Loucy (cell line): ENCODE measurements around the gene DNM2.

Experiments used
- H2AFZ ChIP-seq: fragments of 200-600 bp; sonication (generic); 2 replicates; pipeline ENCODE4 v1.6.0; 2016; ENCODE audit warnings: antibody characterized with exemption, mild to moderate bottlenecking, low read length, moderate library complexity
- H3F3A ChIP-seq: fragments of 200-600 bp; 2 replicates; pipeline ENCODE4 v1.6.0; 2016; ENCODE audit warnings: antibody characterized with exemption, low read depth, mild to moderate bottlenecking
- H3K27me3 ChIP-seq: fragments of 200-600 bp; sonication (generic); 2 replicates; pipeline ENCODE4 v1.6.1; 2014; ENCODE audit warnings: low read length, mild to moderate bottlenecking; ENCODE audit not compliant: insufficient read depth, poor library complexity, severe bottlenecking
- H3K36me3 ChIP-seq: fragments of 200-600 bp; sonication (generic); 2 replicates; pipeline ENCODE4 v1.6.1; 2016; ENCODE audit warnings: low read length; ENCODE audit not compliant: insufficient read depth
- H3K4me1 ChIP-seq: fragments of 200-600 bp; sonication (generic); 2 replicates; pipeline ENCODE4 v1.5.1; 2014; ENCODE audit warnings: low read length, mild to moderate bottlenecking; ENCODE audit not compliant: insufficient read depth, poor library complexity, severe bottlenecking
- H3K4me2 ChIP-seq: fragments of 200-600 bp; sonication (generic); 2 replicates; pipeline ENCODE4 v1.6.0; 2014; ENCODE audit warnings: antibody characterized with exemption, low read length, low read depth, mild to moderate bottlenecking; ENCODE audit not compliant: poor library complexity, severe bottlenecking
- H3K4me3 ChIP-seq: fragments of 200-600 bp; sonication (generic); 2 replicates; pipeline ENCODE4 v1.5.1; 2014; ENCODE audit warnings: low read length, mild to moderate bottlenecking, mixed read lengths; ENCODE audit not compliant: poor library complexity, severe bottlenecking
- H3K79me2 ChIP-seq: fragments of 200-600 bp; sonication (generic); 2 replicates; pipeline ENCODE4 v1.6.1; 2014; ENCODE audit warnings: low read length; ENCODE audit not compliant: insufficient read depth
- H3K9ac ChIP-seq: fragments of 200-600 bp; sonication (generic); 2 replicates; pipeline ENCODE4 v1.6.0; 2014; ENCODE audit warnings: mild to moderate bottlenecking, low read depth, low read length, moderate library complexity; ENCODE audit not compliant: poor library complexity, severe bottlenecking
- H3K9me2 ChIP-seq: fragments of 200-600 bp; sonication (generic); replicated peaks from 2 replicates; pipeline ENCODE4 v1.6.1; 2016; ENCODE audit warnings: low read depth, low read length, mixed read lengths
- H3K9me3 ChIP-seq: fragments of 200-600 bp; sonication (generic); 2 replicates; pipeline ENCODE4 v1.6.1; 2014; ENCODE audit warnings: mild to moderate bottlenecking, antibody characterized with exemption, low read length, low read depth; ENCODE audit not compliant: insufficient read depth
- H4K20me1 ChIP-seq: fragments of 200-600 bp; sonication (generic); 2 replicates; pipeline ENCODE4 v1.6.0; 2014; ENCODE audit warnings: antibody characterized with exemption, low read length, mild to moderate bottlenecking; ENCODE audit not compliant: insufficient read depth, poor library complexity, severe bottlenecking
- CTCF ChIP-seq: fragments of 200-600 bp; sonication (generic); conservative IDR thresholded peaks from 2 replicates; pipeline ENCODE4 v1.5.1; 2014; ENCODE audit warnings: mild to moderate bottlenecking, antibody characterized with exemption, low read length
- EZH2phosphoT487 ChIP-seq: fragments of 200-600 bp; IDR thresholded peaks from 2 replicates; pipeline ENCODE4 v1.6.1; 2018; ENCODE audit warnings: antibody characterized with exemption, mild to moderate bottlenecking, moderate library complexity, borderline replicate concordance

Gene DNM2

GRCh38 chr19:10823690-10824089 is 105.8 kb downstream of the DNM2 start:
- H2AFZ ChIP-seq, result no peak overlapping the region
- H3K9me3 ChIP-seq, result no peaks in the 10 kb centered on the region
- no peaks in the 10 kb centered on the region for H3K4me1 ChIP-seq
- H3K4me3 ChIP-seq, result no peak overlapping the region
- no peak overlapping the region for H3K9ac ChIP-seq
- no peak overlapping the region for H3K4me2 ChIP-seq
- no peaks in the 10 kb centered on the region for H3K27me3 ChIP-seq
- H3F3A ChIP-seq, result no peaks in the 10 kb centered on the region
- no peak for TF ChIP-seq CTCF
- TF ChIP-seq EZH2phosphoT487, result no peak
- H3K9me2 ChIP-seq, result no peaks in the 10 kb centered on the region
- H3K79me2 ChIP-seq, result no peaks in the 10 kb centered on the region
- no peaks in the 10 kb centered on the region for H4K20me1 ChIP-seq
- peaks cover 60% of the 10 kb centered on the region; the same call in 1 of the 2 replicates for H3K36me3 ChIP-seq

DNA sequence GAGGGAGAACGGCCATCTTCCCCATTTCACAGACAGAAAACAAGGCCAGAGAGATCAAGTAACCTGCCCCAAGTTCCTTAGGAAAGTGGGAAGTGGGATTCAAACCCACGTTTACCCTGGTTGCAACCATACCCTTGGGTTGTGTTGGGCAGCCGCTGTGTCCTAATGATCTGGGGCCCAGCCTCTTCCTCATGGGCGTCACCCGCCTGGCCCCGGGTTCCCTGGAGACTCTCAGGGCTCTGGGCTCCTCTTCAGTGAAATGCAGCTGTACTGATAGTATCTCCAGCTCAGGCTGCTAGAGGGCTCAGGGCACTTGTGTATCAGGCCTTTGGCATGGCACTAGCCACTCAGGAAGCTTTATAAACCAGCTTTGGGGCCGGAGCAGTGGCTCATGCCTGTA is 108.4 kb downstream of the DNM2 start:
- Histone ChIP-seq H2AFZ (no peak overlapping the region), H3K79me2 (no peaks in the 10 kb centered on the region), H3K4me2 (no peak overlapping the region), H3K27me3 (no peaks in the 10 kb centered on the region), H3F3A (no peaks in the 10 kb centered on the region), H3K9me2 (no peaks in the 10 kb centered on the region), H3K9ac (no peak overlapping the region), H3K4me1 (no peaks in the 10 kb centered on the region), H3K36me3 (peaks cover 62% of the 10 kb centered on the region; the same call in 1 of the 2 replicates), H3K4me3 (no peak overlapping the region), H3K9me3 (no peaks in the 10 kb centered on the region), H4K20me1 (no peaks in the 10 kb centered on the region)
- no peak for TF ChIP-seq CTCF
- TF ChIP-seq EZH2phosphoT487, result no peak

- H3K9me2 ChIP-seq, result no peaks in the 10 kb centered on the region
- no peaks in the 10 kb centered on the region for H3K79me2 ChIP-seq
- peaks cover 59% of the 10 kb centered on the region; the same call in 1 of the 2 replicates for H3K36me3 ChIP-seq
- no peak overlapping the region for H2AFZ ChIP-seq
- no peak overlapping the region for H3K4me3 ChIP-seq
- H3F3A ChIP-seq, result no peaks in the 10 kb centered on the region
- no peak overlapping the region for H3K9ac ChIP-seq
- H3K4me2 ChIP-seq, result no peak overlapping the region
- H3K27me3 ChIP-seq, result no peaks in the 10 kb centered on the region
- H4K20me1 ChIP-seq, result no peaks in the 10 kb centered on the region
- no peaks in the 10 kb centered on the region for H3K4me1 ChIP-seq
- TF ChIP-seq EZH2phosphoT487, result no peak
- TF ChIP-seq CTCF, result no peak
- no peaks in the 10 kb centered on the region for H3K9me3 ChIP-seq
Observed at GRCh38 chr19:10826846-10827245, 109.0 kb downstream of the DNM2 start.
